Measurements from ENCODE around the gene SEC63. TPM values are rescaled to one million over a fixed set of nuclear protein-coding genes. Genes with fewer than 3 reads are reported as not detected.
"Not testable (repeated sequence)": the region's sequence is repeated elsewhere in the genome, so short reads cannot be mapped to it uniquely, and the experiment has no call there.

The SEC63 gene
- total RNA-seq, result 10 to 100 TPM; 10.1 to 23.1 (median 11.2) TPM

GRCh38 chr6:107957909-107958688 lies at the start of gene SEC63:
SEC63 (minus strand) TSS chr6:107958208; CDS start chr6:107958009, 199 bp downstream.
- no peaks in the 10 kb centered on the region for H3K36me3 ChIP-seq
- peak within 1 kb of the TSS; percentile 68 to 95 (median 73) for H3K4me3 ChIP-seq
- DNase-seq (peak; percentile 96 to 97), ATAC-seq (peak; percentile 96)
- in situ Hi-C loops (cut with MboI; ENCODE audit: low sequenced_read_pairs in 4 of 4) (no loop called here), intact Hi-C loops (cut with DNase I; ENCODE audit: low total_unique reads) (loop anchor here (1.0 to 10.0 kb wide), 2 partner anchors 116 to 307 kb away; partner anchors contain the start of genes OSTM1 and SNX3)
- no peaks in the 10 kb centered on the region for H3K9me3 ChIP-seq
- H3K27ac ChIP-seq, result peak within 1 kb of the TSS; percentile 82 to 94 (median 86)
- H3K27me3 ChIP-seq, result no peaks in the 10 kb centered on the region
- TF ChIP-seq CTCF (IDR thresholded peaks at IDR 0.05 in 4 of 5, conservative IDR thresholded peaks at IDR 0.05 in 1 of 5) (peak in 2 of 5 experiments; percentile 5 to 6), POLR2A (IDR thresholded peaks at IDR 0.05) (peak; percentile 91)
- peaks cover 17 to 24% of the 10 kb centered on the region in 2 donors for H3K4me1 ChIP-seq

GRCh38 chr6:108005961-108006360 lies 48.0 kb upstream of the SEC63 start:
- H3K36me3 ChIP-seq, result no peaks in the 10 kb centered on the region
- TF ChIP-seq CTCF (IDR thresholded peaks at IDR 0.05 in 4 of 5, conservative IDR thresholded peaks at IDR 0.05 in 1 of 5) (no peak), POLR2A (IDR thresholded peaks at IDR 0.05) (no peak)
- no peak overlapping the region for H3K4me3 ChIP-seq
- no peaks in the 10 kb centered on the region for H3K4me1 ChIP-seq
- H3K27me3 ChIP-seq, result no peaks in the 10 kb centered on the region
- no peak overlapping the region for H3K27ac ChIP-seq
- no peaks in the 10 kb centered on the region for H3K9me3 ChIP-seq
- no peak for DNase-seq
- intact Hi-C loops (cut with DNase I; ENCODE audit: low total_unique reads) (no loop called here), in situ Hi-C loops (cut with MboI; ENCODE audit: low sequenced_read_pairs in 4 of 4) (no loop called here)
- ATAC-seq, result no peak

- intact Hi-C loops (cut with DNase I; ENCODE audit: low total_unique reads), result no loop called here
- Histone ChIP-seq H3K36me3 (no peaks in the 10 kb centered on the region), H3K4me1 (no peaks in the 10 kb centered on the region), H3K9me3 (no peaks in the 10 kb centered on the region), H3K27me3 (no peaks in the 10 kb centered on the region), H3K4me3 (no peak overlapping the region), H3K27ac (no peak overlapping the region)
- in situ Hi-C loops (cut with MboI; ENCODE audit: low sequenced_read_pairs in 4 of 4), result no loop called here
- DNase-seq (no peak), ATAC-seq (no peak)
- TF ChIP-seq CTCF (IDR thresholded peaks at IDR 0.05 in 4 of 5, conservative IDR thresholded peaks at IDR 0.05 in 1 of 5) (no peak), POLR2A (IDR thresholded peaks at IDR 0.05) (no peak)
Observed at GRCh38 chr6:108004861-108005260, 46.9 kb upstream of the SEC63 start.

- intact Hi-C loops (cut with DNase I; ENCODE audit: low total_unique reads) (no loop called here), in situ Hi-C loops (cut with MboI; ENCODE audit: low sequenced_read_pairs in 4 of 4) (no loop called here)
- DNase-seq (peak in 1 of 2 donors; percentile 24), ATAC-seq (peak; percentile 60 to 69)
- Histone ChIP-seq H3K9me3 (no peaks in the 10 kb centered on the region), H3K4me1 (no peaks in the 10 kb centered on the region), H3K27me3 (no peaks in the 10 kb centered on the region), H3K36me3 (no peaks in the 10 kb centered on the region), H3K27ac (no peak overlapping the region), H3K4me3 (no peak overlapping the region)
- no peak for TF ChIP-seq POLR2A (IDR thresholded peaks at IDR 0.05)
Observed at GRCh38 chr6:108002365-108003221, 44.6 kb upstream of the SEC63 start.

GRCh38 chr6:108001696-108002231 lies 43.8 kb upstream of the SEC63 start:
- Histone ChIP-seq H3K27ac (no peak overlapping the region), H3K4me1 (no peaks in the 10 kb centered on the region), H3K27me3 (no peaks in the 10 kb centered on the region), H3K36me3 (no peaks in the 10 kb centered on the region), H3K4me3 (no peak overlapping the region), H3K9me3 (no peaks in the 10 kb centered on the region)
- no peak for ATAC-seq
- intact Hi-C loops (cut with DNase I; ENCODE audit: low total_unique reads) (no loop called here), in situ Hi-C loops (cut with MboI; ENCODE audit: low sequenced_read_pairs in 4 of 4) (no loop called here)
- no peak for TF ChIP-seq CTCF (IDR thresholded peaks at IDR 0.05 in 4 of 5, conservative IDR thresholded peaks at IDR 0.05 in 1 of 5)
- no peak for TF ChIP-seq POLR2A (IDR thresholded peaks at IDR 0.05)
- no peak for DNase-seq

- in situ Hi-C loops (cut with MboI; ENCODE audit: low sequenced_read_pairs in 4 of 4); H3K9me3 ChIP-seq; DNase-seq; ATAC-seq; H3K27me3 ChIP-seq; H3K4me1 ChIP-seq; H3K4me3 ChIP-seq; H3K36me3 ChIP-seq; H3K27ac ChIP-seq; intact Hi-C loops (cut with DNase I; ENCODE audit: low total_unique reads): not testable (repeated sequence)
Observed at GRCh38 chr6:108000259-108000658, 42.3 kb upstream of the SEC63 start.

Data from gastrocnemius medialis (tissue), 4 donors.